GM10248 (cell line): ENCODE results near the gene BASP1.

Source experiments
- CTCF ChIA-PET: fragments of 300-600 bp; sonication (Branson Sonifier 250); formaldehyde crosslinking; extraction: SDS; loops from one replicate; lab custom pipeline; 2021; ENCODE audit warnings: antibody characterized with exemption; lab: Yijun Ruan, JAX
- POLR2A ChIA-PET: fragments of 350-650 bp; sonication (Branson Sonifier 250); formaldehyde crosslinking; extraction: SDS; loops from one replicate; lab custom pipeline; 2020; ENCODE audit warnings: antibody characterized with exemption; lab: Yijun Ruan, JAX
- DNase-seq: peaks from one replicate; pipeline ENCODE4 v3.0.0; 2012; ENCODE audit errors: extremely low spot score
- TF ChIP-seq, protein P1 (sequence below): IDR thresholded peaks from 2 replicates; pipeline ENCODE4 v1.5.1; 2012; ENCODE audit warnings: mild to moderate bottlenecking, low read depth; ENCODE audit errors: extremely low read depth, missing control alignments, control extremely low read depth

The BASP1 gene

DNA sequence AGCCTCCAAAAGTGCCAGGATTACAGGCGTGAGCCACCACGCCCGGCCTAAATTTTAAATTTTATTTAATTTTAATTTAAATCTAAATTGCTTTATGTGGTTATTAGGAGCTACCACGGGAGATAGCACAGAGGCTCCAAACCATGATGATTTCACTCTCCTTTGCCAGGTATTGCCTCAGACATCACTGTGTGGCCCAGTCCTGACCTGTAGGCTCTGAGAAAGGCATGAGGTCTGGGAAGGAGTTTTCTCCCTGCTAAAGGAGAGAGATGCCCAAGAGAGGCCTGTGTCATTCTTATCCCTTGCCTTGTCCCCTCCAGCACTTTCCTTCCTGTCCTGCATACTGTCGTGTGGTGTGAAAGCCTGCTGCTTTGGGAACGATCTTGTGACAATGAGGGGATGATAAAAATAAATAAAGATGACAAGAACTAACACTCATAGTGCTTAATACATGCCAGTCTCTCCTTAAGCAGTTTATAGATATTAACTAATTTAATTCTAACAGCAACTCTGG is 37.0 kb upstream of the BASP1 start:
- TF ChIP-seq, protein P1, sequence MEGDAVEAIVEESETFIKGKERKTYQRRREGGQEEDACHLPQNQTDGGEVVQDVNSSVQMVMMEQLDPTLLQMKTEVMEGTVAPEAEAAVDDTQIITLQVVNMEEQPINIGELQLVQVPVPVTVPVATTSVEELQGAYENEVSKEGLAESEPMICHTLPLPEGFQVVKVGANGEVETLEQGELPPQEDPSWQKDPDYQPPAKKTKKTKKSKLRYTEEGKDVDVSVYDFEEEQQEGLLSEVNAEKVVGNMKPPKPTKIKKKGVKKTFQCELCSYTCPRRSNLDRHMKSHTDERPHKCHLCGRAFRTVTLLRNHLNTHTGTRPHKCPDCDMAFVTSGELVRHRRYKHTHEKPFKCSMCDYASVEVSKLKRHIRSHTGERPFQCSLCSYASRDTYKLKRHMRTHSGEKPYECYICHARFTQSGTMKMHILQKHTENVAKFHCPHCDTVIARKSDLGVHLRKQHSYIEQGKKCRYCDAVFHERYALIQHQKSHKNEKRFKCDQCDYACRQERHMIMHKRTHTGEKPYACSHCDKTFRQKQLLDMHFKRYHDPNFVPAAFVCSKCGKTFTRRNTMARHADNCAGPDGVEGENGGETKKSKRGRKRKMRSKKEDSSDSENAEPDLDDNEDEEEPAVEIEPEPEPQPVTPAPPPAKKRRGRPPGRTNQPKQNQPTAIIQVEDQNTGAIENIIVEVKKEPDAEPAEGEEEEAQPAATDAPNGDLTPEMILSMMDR, result no peak
- CTCF ChIA-PET, result interaction anchor here (3.7 kb wide), 1 partner anchor 10 kb away, joined by 21 read pairs; no protein-coding TSS in a partner anchor
- POLR2A ChIA-PET, result no interaction called here

DNA sequence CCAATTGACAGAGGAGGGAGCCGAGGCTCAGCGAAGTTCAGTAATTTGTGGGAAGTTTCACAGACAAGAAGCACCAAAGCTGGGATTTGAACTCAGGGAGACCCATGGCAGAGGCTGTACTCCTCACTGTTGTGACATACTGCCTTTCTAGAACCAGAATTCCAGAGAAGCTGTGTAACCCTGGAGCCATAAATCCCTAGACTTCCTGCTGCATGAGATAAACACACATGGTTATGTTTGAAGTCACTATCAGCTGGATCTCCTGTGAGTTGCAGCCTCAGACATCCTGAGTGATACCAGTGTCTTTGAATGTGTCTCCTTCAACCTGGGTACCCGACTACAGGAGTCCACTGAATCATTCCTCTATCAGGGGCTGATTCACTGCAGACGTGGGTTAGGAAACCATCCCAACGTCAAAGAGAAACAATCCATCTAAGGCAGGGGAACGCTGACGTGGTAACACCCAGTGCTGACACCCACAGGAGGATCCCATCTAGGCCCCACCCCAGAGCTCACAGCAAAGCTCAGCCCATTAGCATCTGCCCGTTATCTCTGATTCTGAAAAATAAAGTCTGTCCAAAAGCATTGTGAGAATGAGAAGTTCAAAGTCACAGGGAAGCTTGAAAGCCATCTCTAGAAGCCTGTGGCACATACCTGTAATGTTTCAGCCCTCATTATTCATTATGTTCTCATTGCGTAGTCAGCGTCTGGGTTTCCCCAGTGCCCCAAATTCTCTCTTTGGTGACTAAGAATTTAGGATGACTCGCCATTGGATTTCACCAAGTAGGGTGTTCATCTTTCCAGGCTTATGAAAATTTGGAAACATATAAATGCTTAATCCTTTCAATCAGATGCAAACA is 36.3 kb upstream of the BASP1 start:
- DNase-seq, result no peak
- ChIA-PET POLR2A (no interaction called here), CTCF (interaction anchor here (3.7 kb wide), 1 partner anchor 9 kb away, joined by 21 read pairs; no protein-coding TSS in a partner anchor)
- TF ChIP-seq, protein P1, result no peak

More for the DNA sequence above, 37.0 kb upstream of the BASP1 start:
- DNase-seq, result no peak

- DNase-seq, result no peak
- CTCF ChIA-PET, result interaction anchor here (3.7 kb wide), 1 partner anchor 8 kb away, joined by 21 read pairs; no protein-coding TSS in a partner anchor
- TF ChIP-seq, protein P1, result no peak
- POLR2A ChIA-PET, result no interaction called here
Observed at GRCh38 chr5:17182494-17182893, 34.9 kb upstream of the BASP1 start.

- CTCF ChIA-PET, result no interaction called here
- POLR2A ChIA-PET, result no interaction called here
Observed at GRCh38 chr5:17182981-17183380, 34.5 kb upstream of the BASP1 start.

DNA sequence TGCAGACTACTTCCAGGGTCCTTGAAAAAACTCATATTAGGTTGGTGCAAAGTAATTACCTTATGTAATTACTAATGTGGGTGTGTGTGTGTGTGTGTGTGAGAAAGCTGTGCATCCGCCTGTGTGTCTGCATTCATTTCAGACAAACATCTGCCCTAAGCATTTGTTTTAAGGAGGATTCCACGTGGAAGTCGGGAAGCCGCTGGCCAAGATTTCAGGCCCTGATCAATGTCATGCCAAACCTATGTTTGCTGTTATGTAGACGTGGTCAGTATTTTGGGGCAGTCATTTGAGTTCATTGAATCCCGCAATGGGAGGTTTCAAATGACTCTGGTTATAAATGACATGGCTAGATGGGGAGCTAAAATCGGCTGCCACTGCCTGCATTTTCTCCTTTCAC is 33.6 kb upstream of the BASP1 start:
- ChIA-PET POLR2A (no interaction called here), CTCF (no interaction called here)
- DNase-seq, result no peak
- TF ChIP-seq, protein P1, result no peak

More at GRCh38 chr5:17182981-17183380, 34.5 kb upstream of the BASP1 start:
- DNase-seq, result no peak
- TF ChIP-seq, protein P1, result no peak

DNA sequence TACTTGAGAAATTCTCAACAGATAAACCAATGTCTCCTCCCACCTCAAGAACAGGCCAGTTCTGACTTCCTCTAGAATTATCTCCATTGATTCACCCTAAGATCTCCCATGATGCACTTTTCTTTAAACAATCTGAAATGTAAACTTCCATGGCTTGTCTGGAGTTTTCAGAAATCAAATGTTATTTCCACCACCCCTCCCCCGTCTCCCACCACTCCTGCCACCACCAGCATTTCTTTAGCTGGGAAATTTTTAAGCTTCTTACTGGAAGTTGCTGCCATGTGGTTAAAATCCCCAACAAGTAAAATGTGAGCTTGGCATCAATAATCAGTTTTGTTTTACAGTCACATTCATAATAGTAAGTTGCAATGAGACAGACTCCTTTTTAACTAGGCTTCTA is 32.8 kb upstream of the BASP1 start:
- CTCF ChIA-PET, result no interaction called here
- POLR2A ChIA-PET, result no interaction called here
- no peak for DNase-seq
- TF ChIP-seq, protein P1, result no peak
